Nephron (organoid): ENCODE data around the gene LRRFIP2.
A peak's percentile ranks its signal among the peaks of the same experiment; 100 is the strongest.

Experiments
- H3K27ac Mint-ChIP-seq, 3 experiments: 2 replicates each; pipeline ENCODE4 v1.8.0; 2020; ENCODE audit warnings: mixed read lengths in 3 of 3, mild to moderate bottlenecking in 2 of 3, moderate library complexity in 1 of 3
- H3K27me3 Mint-ChIP-seq: 2 replicates; pipeline ENCODE4 v1.8.0; 2021; ENCODE audit warnings: low read depth, mild to moderate bottlenecking, moderate library complexity, mixed read lengths
- H3K36me3 Mint-ChIP-seq: 2 replicates; pipeline ENCODE4 v1.8.0; 2020; ENCODE audit warnings: low read depth, mixed read lengths
- H3K4me1 Mint-ChIP-seq: 2 replicates; pipeline ENCODE4 v1.8.0; 2020; ENCODE audit warnings: mixed read lengths
- H3K4me3 Mint-ChIP-seq, 3 experiments: 2 replicates each; pipeline ENCODE4 v1.8.0; 2020; ENCODE audit warnings: mild to moderate bottlenecking in 3 of 3, mixed read lengths in 3 of 3, moderate library complexity in 2 of 3
- H3K9me3 Mint-ChIP-seq: 2 replicates; pipeline ENCODE4 v1.8.0; 2020; ENCODE audit warnings: mixed read lengths
- TF ChIP-seq, protein P1 (sequence below), 3 experiments: fragments of 200-600 bp; sonication (generic); IDR thresholded peaks; one replicate each; pipeline ENCODE4 v1.5.0; 2021; ENCODE audit warnings: antibody characterized with exemption in 3 of 3; ENCODE audit not compliant: unreplicated experiment in 3 of 3

Gene LRRFIP2

GRCh38 chr3:37138816-37139215 lies 35.6 kb downstream of the LRRFIP2 start:
- Mint-ChIP-seq H3K4me1 (no peaks in the 10 kb centered on the region), H3K4me3 (no peak overlapping the region), H3K36me3 (peaks cover 16% of the 10 kb centered on the region), H3K9me3 (no peaks in the 10 kb centered on the region), H3K27ac (no peak overlapping the region), H3K27me3 (no peaks in the 10 kb centered on the region)
- TF ChIP-seq, protein P1, sequence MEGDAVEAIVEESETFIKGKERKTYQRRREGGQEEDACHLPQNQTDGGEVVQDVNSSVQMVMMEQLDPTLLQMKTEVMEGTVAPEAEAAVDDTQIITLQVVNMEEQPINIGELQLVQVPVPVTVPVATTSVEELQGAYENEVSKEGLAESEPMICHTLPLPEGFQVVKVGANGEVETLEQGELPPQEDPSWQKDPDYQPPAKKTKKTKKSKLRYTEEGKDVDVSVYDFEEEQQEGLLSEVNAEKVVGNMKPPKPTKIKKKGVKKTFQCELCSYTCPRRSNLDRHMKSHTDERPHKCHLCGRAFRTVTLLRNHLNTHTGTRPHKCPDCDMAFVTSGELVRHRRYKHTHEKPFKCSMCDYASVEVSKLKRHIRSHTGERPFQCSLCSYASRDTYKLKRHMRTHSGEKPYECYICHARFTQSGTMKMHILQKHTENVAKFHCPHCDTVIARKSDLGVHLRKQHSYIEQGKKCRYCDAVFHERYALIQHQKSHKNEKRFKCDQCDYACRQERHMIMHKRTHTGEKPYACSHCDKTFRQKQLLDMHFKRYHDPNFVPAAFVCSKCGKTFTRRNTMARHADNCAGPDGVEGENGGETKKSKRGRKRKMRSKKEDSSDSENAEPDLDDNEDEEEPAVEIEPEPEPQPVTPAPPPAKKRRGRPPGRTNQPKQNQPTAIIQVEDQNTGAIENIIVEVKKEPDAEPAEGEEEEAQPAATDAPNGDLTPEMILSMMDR (IDR thresholded peaks at IDR 0.05; ENCODE audit: unreplicated experiment in 3 of 3), result no peak

DNA sequence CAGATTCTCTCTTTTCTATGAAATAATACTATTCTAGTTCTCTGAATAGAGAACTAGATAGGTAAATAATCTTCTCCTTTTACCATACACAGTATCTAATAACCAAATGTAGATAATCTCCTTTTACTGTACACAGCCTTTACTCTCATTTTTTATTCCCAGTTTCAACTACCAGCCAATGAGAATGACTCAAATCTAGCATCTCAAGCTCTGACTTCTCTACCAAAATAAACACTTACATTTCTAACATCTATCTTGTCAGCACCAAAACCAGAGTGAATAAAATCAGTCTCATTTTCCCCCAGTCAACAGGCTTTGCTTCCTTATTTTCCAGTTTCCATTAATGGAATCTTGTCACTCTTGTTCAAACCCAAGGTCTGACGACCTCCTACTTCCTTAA lies 36.9 kb downstream of the LRRFIP2 start:
- H3K4me1 Mint-ChIP-seq, result no peaks in the 10 kb centered on the region
- no peaks in the 10 kb centered on the region for H3K9me3 Mint-ChIP-seq
- no peak overlapping the region for H3K4me3 Mint-ChIP-seq
- H3K27ac Mint-ChIP-seq, result no peak overlapping the region
- TF ChIP-seq, protein P1 (IDR thresholded peaks at IDR 0.05; ENCODE audit: unreplicated experiment in 3 of 3), result no peak
- peaks cover 8% of the 10 kb centered on the region for H3K36me3 Mint-ChIP-seq
- no peaks in the 10 kb centered on the region for H3K27me3 Mint-ChIP-seq

GRCh38 chr3:37136067-37136466 lies 38.3 kb downstream of the LRRFIP2 start:
- TF ChIP-seq, protein P1 (IDR thresholded peaks at IDR 0.05; ENCODE audit: unreplicated experiment in 3 of 3), result no peak
- Mint-ChIP-seq H3K9me3 (no peaks in the 10 kb centered on the region), H3K27ac (no peak overlapping the region), H3K4me3 (no peak overlapping the region), H3K36me3 (peaks cover 3% of the 10 kb centered on the region), H3K4me1 (peaks cover 11% of the 10 kb centered on the region), H3K27me3 (no peaks in the 10 kb centered on the region)

- TF ChIP-seq, protein P1 (IDR thresholded peaks at IDR 0.05; ENCODE audit: unreplicated experiment in 3 of 3), result no peak
- no peak overlapping the region for H3K4me3 Mint-ChIP-seq
- no peak overlapping the region for H3K27ac Mint-ChIP-seq
- H3K9me3 Mint-ChIP-seq, result no peaks in the 10 kb centered on the region
- H3K4me1 Mint-ChIP-seq, result peaks cover 14% of the 10 kb centered on the region
- no peaks in the 10 kb centered on the region for H3K27me3 Mint-ChIP-seq
- peaks cover 3% of the 10 kb centered on the region for H3K36me3 Mint-ChIP-seq
These were observed 38.8 kb downstream of the LRRFIP2 start for GRCh38 chr3:37135561-37135960.

DNA sequence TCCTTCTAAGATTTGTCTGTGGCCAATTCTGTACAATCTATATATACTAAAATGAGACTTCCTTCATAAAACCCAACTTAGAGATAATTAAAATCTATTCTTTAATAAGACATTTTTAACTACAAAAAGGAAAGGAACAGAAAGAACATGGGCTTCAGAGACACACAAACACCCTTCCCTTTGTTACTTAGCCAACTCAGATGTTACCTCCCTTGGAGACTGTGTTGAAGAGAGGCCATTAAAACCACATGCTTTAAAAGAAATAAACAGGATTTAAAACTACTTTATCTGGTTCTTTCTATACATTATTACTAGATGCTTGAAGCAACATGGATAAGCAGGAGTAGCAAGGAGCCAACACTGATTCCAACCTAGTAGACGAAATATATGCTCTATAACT lies 42.0 kb downstream of the LRRFIP2 start:
- no peaks in the 10 kb centered on the region for H3K27me3 Mint-ChIP-seq
- H3K36me3 Mint-ChIP-seq, result peaks cover 3% of the 10 kb centered on the region
- TF ChIP-seq, protein P1 (IDR thresholded peaks at IDR 0.05; ENCODE audit: unreplicated experiment in 3 of 3), result no peak
- peak overlapping the region in 1 of 3 experiments; percentile 7 for H3K27ac Mint-ChIP-seq
- peaks cover 14% of the 10 kb centered on the region for H3K4me1 Mint-ChIP-seq
- H3K4me3 Mint-ChIP-seq, result no peak overlapping the region
- no peaks in the 10 kb centered on the region for H3K9me3 Mint-ChIP-seq

DNA sequence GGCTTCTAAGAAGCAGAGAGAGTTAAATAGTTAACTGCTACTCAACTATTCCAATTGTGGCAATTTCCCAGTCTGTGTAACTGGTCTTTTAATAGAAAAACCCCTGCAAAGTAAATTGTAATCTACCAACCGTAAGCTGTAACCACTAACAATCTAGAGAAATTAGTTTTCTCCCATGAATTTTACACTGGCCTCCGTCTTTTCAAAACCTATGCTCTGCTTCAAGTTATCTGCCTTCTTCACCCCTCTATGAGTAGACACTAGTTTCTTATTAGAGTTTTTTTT lies 42.6 kb downstream of the LRRFIP2 start:
- Mint-ChIP-seq H3K27ac (peak overlapping the region in 2 of 3 experiments; percentile 7 to 58), H3K4me3 (no peak overlapping the region), H3K27me3 (no peaks in the 10 kb centered on the region), H3K4me1 (peaks cover 14% of the 10 kb centered on the region), H3K9me3 (no peaks in the 10 kb centered on the region), H3K36me3 (peaks cover 8% of the 10 kb centered on the region)
- TF ChIP-seq, protein P1 (IDR thresholded peaks at IDR 0.05; ENCODE audit: unreplicated experiment in 3 of 3), result no peak
